GM18519 (cell line): ENCODE results near the gene DNAJC4.

Experiments used
- ATAC-seq: cut with Tn5 transposase; IDR thresholded peaks from one replicate; pipeline ENCODE4 v1.9.1; 2021; ENCODE audit warnings: mild to moderate bottlenecking, moderate library complexity; ENCODE audit not compliant: unreplicated experiment, low FRiP score

The DNAJC4 gene

GRCh38 chr11:64269540-64270220 is 39.3 kb downstream of the DNAJC4 start:
- peak; percentile 44 for ATAC-seq

DNA sequence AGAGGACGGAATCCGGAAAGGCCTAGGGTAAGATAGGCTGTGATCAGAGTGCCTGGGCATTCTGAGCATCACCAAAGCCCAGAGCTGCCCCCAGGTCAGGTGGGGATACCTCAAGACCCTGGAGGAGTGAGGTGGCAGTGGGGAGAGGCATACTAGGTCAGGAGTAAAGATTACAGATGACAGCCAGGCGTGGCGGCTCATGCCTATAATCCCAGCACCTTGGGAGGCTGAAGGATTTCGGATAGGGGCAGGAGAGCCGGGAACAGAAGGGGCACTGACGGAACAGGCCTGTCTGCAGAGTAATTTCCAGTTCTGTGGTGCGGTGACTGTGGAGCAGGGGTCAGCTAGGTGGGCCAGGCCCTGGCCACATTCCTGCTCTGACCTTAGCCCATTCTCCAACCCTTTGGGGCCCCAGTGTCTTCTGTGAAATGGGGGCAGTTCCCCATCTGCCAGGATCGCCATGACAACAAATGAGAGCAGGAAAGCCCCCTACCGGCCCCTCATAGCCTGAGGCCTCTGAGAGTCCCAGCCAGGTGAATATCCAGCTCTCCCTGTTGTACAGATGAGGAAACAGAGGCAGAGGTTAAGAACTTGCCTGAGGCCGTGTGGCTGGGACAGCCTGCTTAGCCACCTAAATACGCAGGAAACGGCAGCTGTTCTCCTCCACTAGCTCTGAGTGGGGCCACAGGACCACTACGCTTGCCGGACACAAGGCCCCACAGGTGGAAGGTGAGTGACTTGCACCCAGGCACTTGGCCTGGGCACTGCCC is 44.9 kb downstream of the DNAJC4 start:
- ATAC-seq: no peak

DNA sequence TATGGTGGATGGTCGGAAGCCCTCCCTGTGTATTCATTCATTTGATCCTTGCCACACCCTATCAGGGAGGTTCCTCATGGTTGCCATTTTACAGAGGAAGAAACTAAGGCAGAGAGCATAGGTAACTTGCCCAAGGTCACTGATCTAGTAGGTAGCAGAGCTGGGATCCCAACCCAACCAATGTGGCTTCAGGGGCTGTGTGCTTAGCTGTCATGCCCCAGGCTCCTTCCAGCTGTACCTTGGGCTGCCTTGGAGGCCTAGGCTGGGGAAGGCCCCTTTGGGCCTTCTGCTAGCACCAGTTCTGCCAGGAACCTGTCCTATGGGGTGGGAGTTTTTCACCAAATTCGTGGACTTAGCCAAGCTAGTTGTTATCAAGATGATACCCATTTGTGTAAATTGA is 45.5 kb downstream of the DNAJC4 start:
- no peak for ATAC-seq

- no peak for ATAC-seq
These were observed 46.5 kb downstream of the DNAJC4 start for GRCh38 chr11:64276653-64277431.

- ATAC-seq: no peak
These were observed 48.3 kb downstream of the DNAJC4 start for GRCh38 chr11:64278576-64279190.

- ATAC-seq: no peak
These were observed 51.8 kb downstream of the DNAJC4 start for GRCh38 chr11:64281957-64282770.

DNA sequence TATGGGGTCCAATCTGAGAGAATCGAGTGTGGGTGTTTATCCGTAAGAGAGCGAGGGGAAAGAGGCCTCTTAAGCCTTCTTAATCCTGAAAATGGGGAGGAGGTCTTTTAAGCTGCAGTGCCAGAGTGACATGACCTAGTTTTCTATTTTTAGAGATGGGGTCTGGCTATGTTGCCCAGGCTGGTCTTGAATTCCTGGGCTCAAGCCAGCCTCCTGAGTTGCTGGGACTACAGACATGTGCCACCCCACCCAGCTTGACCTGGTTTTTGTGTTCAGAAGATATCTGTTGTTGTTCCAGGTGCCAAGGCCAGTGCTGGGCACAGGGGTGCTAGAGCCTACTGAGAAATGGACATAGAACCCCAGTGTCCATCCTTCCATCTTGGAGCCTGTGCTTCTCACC is 52.7 kb downstream of the DNAJC4 start:
- ATAC-seq: no peak
